Upper lobe of right lung (tissue), 1 donor: Measurements from ENCODE around the gene ZSCAN23. TPM values are rescaled to one million over a fixed set of nuclear protein-coding genes. Genes with fewer than 3 reads are reported as not detected.

Experiments used
- ATAC-seq: fragments of 200-7000 bp; cut with Tn5 transposase; one replicate; pipeline ENCODE4 v1.9.1; 2020; ENCODE audit warnings: mild to moderate bottlenecking, moderate library complexity
- DNase-seq: peaks from one replicate; pipeline ENCODE4 v3.0.0-alpha.2; 2020
- H3K27ac ChIP-seq: fragments of 200-600 bp; one replicate; pipeline ENCODE4 v1.8.0; 2022
- H3K27me3 ChIP-seq: fragments of 200-600 bp; one replicate; pipeline ENCODE4 v1.8.0; 2022; ENCODE audit warnings: mild to moderate bottlenecking
- H3K36me3 ChIP-seq: fragments of 200-600 bp; one replicate; pipeline ENCODE4 v1.8.0; 2022
- H3K4me1 ChIP-seq: fragments of 200-600 bp; one replicate; pipeline ENCODE4 v1.8.0; 2022
- H3K4me3 ChIP-seq: fragments of 200-600 bp; one replicate; pipeline ENCODE4 v1.8.0; 2022; ENCODE audit warnings: mild to moderate bottlenecking
- H3K9me3 ChIP-seq: fragments of 200-600 bp; one replicate; pipeline ENCODE4 v1.8.0; 2022
- CTCF ChIP-seq: fragments of 200-600 bp; IDR thresholded peaks from one replicate; pipeline ENCODE4 v1.8.0; 2022; ENCODE audit warnings: antibody characterized with exemption
- intact Hi-C: fragments of 100-400 bp; cut with DNase I; formaldehyde crosslinking; loops from one replicate; pipeline ENCODE4 v1.11.0; 2022
- long read RNA-seq: library from polyadenylated mRNA; unstranded; transcript quantifications from one replicate; pipeline ENCODE4 v2.0.0, GENCODE V29; 2021
- total RNA-seq: library from RNA; stranded (reverse); fragmentation: NEBNext Ultra II Directional; extraction: Animal tissue kit (Norgen Biotek cat#: 25700); gene quantifications from one replicate; pipeline ENCODE4 v1.2.1, GENCODE V29; 2021
- donor health status: DM: no; HTN: yes; CAD: no; lungs with severe emphysema.

Gene ZSCAN23
- total RNA-seq, result 2.2 TPM
- long read RNA-seq, partial matches to known transcripts, result 0 of 1 reads
- long read RNA-seq, other reads (novel, unspliced or antisense), result 1 of 1 reads

DNA sequence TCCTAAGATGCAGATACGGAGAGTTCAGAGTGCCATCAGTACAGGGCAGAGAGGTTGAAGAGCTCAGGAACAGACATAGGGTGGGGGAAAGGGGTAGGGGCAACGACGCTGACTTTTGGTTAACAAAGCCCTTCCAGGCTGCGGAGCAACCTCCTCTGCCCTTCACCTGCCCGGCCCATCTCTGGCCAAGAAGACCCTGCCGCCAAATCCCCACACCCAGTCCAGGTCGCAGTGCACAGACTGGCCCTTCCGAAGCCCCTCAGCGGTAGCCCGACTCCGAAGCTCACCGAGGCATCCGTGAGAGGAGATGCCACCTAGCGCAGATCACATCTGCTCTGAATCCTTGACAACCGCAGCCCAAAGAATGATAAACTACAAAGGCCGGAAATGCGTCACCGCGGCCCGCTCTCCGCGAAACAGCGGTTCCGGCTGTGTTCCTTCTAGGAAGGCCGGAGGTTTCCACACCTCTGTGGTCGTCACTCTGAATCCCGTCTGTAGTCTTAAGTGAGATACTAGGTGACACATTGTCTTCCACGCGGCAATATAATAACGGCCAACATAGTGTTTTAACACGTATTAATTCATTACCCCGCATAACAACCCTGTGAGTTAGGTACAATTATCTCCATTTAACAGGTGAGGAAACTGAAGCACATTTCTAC is at the start of gene ZSCAN23:
ZSCAN23 (minus strand) TSS at position 380 of the 662 bp plus-strand sequence. CDS start 7,225 bp downstream, outside the sequence.
- ATAC-seq, result peak; percentile 95
- DNase-seq, result peak; percentile 86
- no peaks in the 10 kb centered on the region for H3K9me3 ChIP-seq
- H3K4me3 ChIP-seq, result peak within 1 kb of the TSS; percentile 60
- H3K27me3 ChIP-seq, result peaks cover 29% of the 10 kb centered on the region
- no peaks in the 10 kb centered on the region for H3K4me1 ChIP-seq
- intact Hi-C loops, result no loop called here
- no peak for TF ChIP-seq CTCF
- H3K36me3 ChIP-seq, result no peaks in the 10 kb centered on the region
- H3K27ac ChIP-seq, result no peak within 1 kb of the TSS

DNA sequence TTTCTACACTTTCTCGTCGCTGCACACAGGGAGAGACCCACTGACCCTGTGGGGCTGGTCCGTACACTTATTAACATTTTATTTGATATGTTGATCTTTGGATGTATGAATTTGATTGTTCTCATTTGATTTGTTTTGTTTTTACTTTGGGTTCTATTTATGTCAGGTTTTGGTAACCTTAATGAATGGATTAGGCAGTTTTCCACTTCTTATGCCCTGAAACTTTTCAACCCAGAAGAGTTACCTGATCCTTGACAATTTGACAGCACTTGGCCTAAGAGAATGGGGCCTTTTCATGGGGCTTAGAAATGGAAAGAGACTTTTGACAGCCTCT is 48.7 kb upstream of the ZSCAN23 start:
- no peaks in the 10 kb centered on the region for H3K36me3 ChIP-seq
- no peak overlapping the region for H3K4me3 ChIP-seq
- no peak for ATAC-seq
- H3K4me1 ChIP-seq, result no peaks in the 10 kb centered on the region
- peaks cover 12% of the 10 kb centered on the region for H3K27me3 ChIP-seq
- H3K9me3 ChIP-seq, result no peaks in the 10 kb centered on the region
- no peak for DNase-seq
- no peak for TF ChIP-seq CTCF
- intact Hi-C loops, result no loop called here
- no peak overlapping the region for H3K27ac ChIP-seq

DNA sequence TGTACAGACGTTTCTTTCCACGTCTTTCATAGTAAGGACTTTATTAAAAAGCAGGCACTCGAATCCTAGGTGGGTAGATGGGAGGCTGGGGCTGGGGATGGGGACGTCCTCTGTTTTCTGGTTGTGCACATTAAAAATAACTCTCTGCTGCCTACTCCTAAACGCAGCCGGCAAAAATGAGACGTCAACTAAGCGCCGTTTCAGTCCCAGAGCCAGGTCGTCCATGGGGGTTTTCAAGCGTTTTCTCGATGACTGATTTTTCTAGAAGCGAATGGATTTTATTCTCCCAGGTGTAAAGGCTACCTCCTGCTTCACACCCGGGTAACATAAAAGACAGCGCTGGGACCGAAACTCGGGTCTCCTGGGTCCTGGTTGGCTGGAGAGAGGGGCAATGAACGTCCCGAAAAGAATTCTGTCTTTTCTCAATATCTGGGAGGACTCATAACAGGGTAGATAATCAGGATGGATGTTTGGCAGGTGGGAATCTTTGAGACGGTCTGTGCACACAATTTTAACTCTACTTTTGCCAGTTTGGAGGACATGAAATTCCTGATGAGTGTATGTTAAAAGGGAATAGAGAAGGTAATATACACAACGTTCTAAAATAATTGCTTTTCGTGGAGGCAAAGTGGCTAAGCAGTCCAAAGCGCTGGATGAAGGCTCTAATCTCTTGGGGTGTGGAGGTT is 47.1 kb upstream of the ZSCAN23 start:
- no peaks in the 10 kb centered on the region for H3K9me3 ChIP-seq
- H3K4me1 ChIP-seq, result no peaks in the 10 kb centered on the region
- H3K27me3 ChIP-seq, result peaks cover 12% of the 10 kb centered on the region
- DNase-seq (no peak), ATAC-seq (peak; percentile 29)
- H3K4me3 ChIP-seq, result peak overlapping the region; percentile 47
- peak overlapping the region; percentile 72 for H3K27ac ChIP-seq
- no peaks in the 10 kb centered on the region for H3K36me3 ChIP-seq
- intact Hi-C loops, result no loop called here
- TF ChIP-seq CTCF, result no peak

GRCh38 chr6:28489366-28490204 is 46.3 kb upstream of the ZSCAN23 start:
- DNase-seq, result peak; percentile 90
- Histone ChIP-seq H3K9me3 (no peaks in the 10 kb centered on the region), H3K4me3 (peak overlapping the region; percentile 47), H3K27me3 (peaks cover 12% of the 10 kb centered on the region), H3K36me3 (no peaks in the 10 kb centered on the region), H3K4me1 (no peaks in the 10 kb centered on the region), H3K27ac (peak overlapping the region; percentile 72)
- peak; percentile 98 for ATAC-seq
- TF ChIP-seq CTCF, result no peak
- intact Hi-C loops, result no loop called here

DNA sequence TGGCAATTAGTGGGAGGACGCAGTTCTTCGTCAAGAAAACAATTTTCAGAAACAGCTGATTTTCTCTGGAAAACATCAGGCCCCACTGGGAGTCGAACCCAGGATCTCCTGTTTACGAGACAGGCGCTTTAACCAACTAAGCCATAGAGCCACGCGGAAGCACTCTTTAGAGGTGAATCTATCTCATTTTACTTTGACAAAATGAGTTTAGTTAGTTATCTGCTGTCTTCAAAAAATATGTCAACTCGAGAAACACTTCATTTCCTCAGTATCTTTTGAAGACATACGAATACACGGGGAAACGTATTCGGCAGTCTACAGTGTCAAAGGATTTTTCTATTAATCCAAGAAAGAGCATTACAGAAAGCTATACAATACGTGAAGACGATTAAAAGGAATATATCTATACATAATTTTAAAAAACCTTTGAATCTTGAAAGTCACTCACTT is 45.6 kb upstream of the ZSCAN23 start:
- H3K4me1 ChIP-seq, result no peaks in the 10 kb centered on the region
- no peaks in the 10 kb centered on the region for H3K36me3 ChIP-seq
- no peak for TF ChIP-seq CTCF
- DNase-seq (no peak), ATAC-seq (no peak)
- H3K27ac ChIP-seq, result peak overlapping the region; percentile 72
- H3K27me3 ChIP-seq, result peaks cover 12% of the 10 kb centered on the region
- peak overlapping the region; percentile 47 for H3K4me3 ChIP-seq
- H3K9me3 ChIP-seq, result no peaks in the 10 kb centered on the region
- intact Hi-C loops, result no loop called here
